Measurements from ENCODE around the gene MICAL2. TPM values are rescaled to one million over a fixed set of nuclear protein-coding genes. Genes with fewer than 3 reads are reported as not detected.

Gene MICAL2
- total RNA-seq, 1 donor from 2014 or later, result 372 TPM

- Mint-ChIP-seq H3K4me3 (ENCODE audit: unreplicated experiment) (no peak overlapping the region), H3K36me3 (ENCODE audit: low read depth) (peaks cover 65% of the 10 kb centered on the region), H3K4me1 (ENCODE audit: low read depth) (peaks cover 69% of the 10 kb centered on the region), H3K9me3 (ENCODE audit: low read depth) (no peaks in the 10 kb centered on the region), H3K27me3 (ENCODE audit: low read depth) (no peaks in the 10 kb centered on the region), H3K27ac (ENCODE audit: unreplicated experiment) (peak overlapping the region; percentile 18)
- no peak for DNase-seq (ENCODE audit: low spot score)
- TF ChIP-seq CTCF (IDR thresholded peaks at IDR 0.05), result no peak
Measured at GRCh38 chr11:12212821-12213185, 102.4 kb downstream of the MICAL2 start.

GRCh38 chr11:12213883-12214282, 103.5 kb downstream of the MICAL2 start:
- TF ChIP-seq CTCF (IDR thresholded peaks at IDR 0.05), result no peak
- Mint-ChIP-seq H3K27me3 (ENCODE audit: low read depth) (no peaks in the 10 kb centered on the region), H3K9me3 (ENCODE audit: low read depth) (no peaks in the 10 kb centered on the region), H3K36me3 (ENCODE audit: low read depth) (peaks cover 67% of the 10 kb centered on the region), H3K4me1 (ENCODE audit: low read depth) (peaks cover 66% of the 10 kb centered on the region), H3K4me3 (ENCODE audit: unreplicated experiment) (no peak overlapping the region), H3K27ac (ENCODE audit: unreplicated experiment) (peak overlapping the region; percentile 49)
- no peak for DNase-seq (ENCODE audit: low spot score)

GRCh38 chr11:12214751-12215150, 104.4 kb downstream of the MICAL2 start:
- Mint-ChIP-seq H3K27me3 (ENCODE audit: low read depth) (no peaks in the 10 kb centered on the region), H3K36me3 (ENCODE audit: low read depth) (peaks cover 63% of the 10 kb centered on the region), H3K4me1 (ENCODE audit: low read depth) (peaks cover 66% of the 10 kb centered on the region), H3K4me3 (ENCODE audit: unreplicated experiment) (no peak overlapping the region), H3K9me3 (ENCODE audit: low read depth) (no peaks in the 10 kb centered on the region), H3K27ac (ENCODE audit: unreplicated experiment) (peak overlapping the region; percentile 63)
- TF ChIP-seq CTCF (IDR thresholded peaks at IDR 0.05), result no peak
- DNase-seq (ENCODE audit: low spot score), result no peak

- DNase-seq (ENCODE audit: low spot score), result no peak
- no peaks in the 10 kb centered on the region for H3K9me3 Mint-ChIP-seq (ENCODE audit: low read depth)
- no peak overlapping the region for H3K4me3 Mint-ChIP-seq (ENCODE audit: unreplicated experiment)
- TF ChIP-seq CTCF (IDR thresholded peaks at IDR 0.05), result no peak
- peaks cover 67% of the 10 kb centered on the region for H3K4me1 Mint-ChIP-seq (ENCODE audit: low read depth)
- peak overlapping the region; percentile 63 for H3K27ac Mint-ChIP-seq (ENCODE audit: unreplicated experiment)
- no peaks in the 10 kb centered on the region for H3K27me3 Mint-ChIP-seq (ENCODE audit: low read depth)
- peaks cover 64% of the 10 kb centered on the region for H3K36me3 Mint-ChIP-seq (ENCODE audit: low read depth)
Measured at GRCh38 chr11:12215181-12215593, 104.8 kb downstream of the MICAL2 start.

- Mint-ChIP-seq H3K36me3 (ENCODE audit: low read depth) (peaks cover 68% of the 10 kb centered on the region), H3K4me1 (ENCODE audit: low read depth) (peaks cover 75% of the 10 kb centered on the region), H3K27ac (ENCODE audit: unreplicated experiment) (no peak overlapping the region), H3K4me3 (ENCODE audit: unreplicated experiment) (no peak overlapping the region), H3K9me3 (ENCODE audit: low read depth) (no peaks in the 10 kb centered on the region), H3K27me3 (ENCODE audit: low read depth) (no peaks in the 10 kb centered on the region)
- DNase-seq (ENCODE audit: low spot score), result no peak
- no peak for TF ChIP-seq CTCF (IDR thresholded peaks at IDR 0.05)
Measured at GRCh38 chr11:12216041-12216451, 105.7 kb downstream of the MICAL2 start.
